Skeletal muscle satellite cell (primary cell): ENCODE results near the gene SP110.
A peak's percentile ranks its signal among the peaks of the same experiment; 100 is the strongest.

Experiments used
- H3K27me3 ChIP-seq: 2 replicates; pipeline ENCODE4 v1.7.0; 2013; ENCODE audit warnings: low read length; ENCODE audit not compliant: control insufficient read depth, insufficient read depth
- H3K36me3 ChIP-seq: 2 replicates; pipeline ENCODE4 v1.7.0; 2013; ENCODE audit warnings: mild to moderate bottlenecking, control low read depth, low read length; ENCODE audit not compliant: insufficient read depth
- H3K4me1 ChIP-seq: 2 replicates; pipeline ENCODE4 v1.7.0; 2013; ENCODE audit warnings: low read length; ENCODE audit not compliant: control insufficient read depth, insufficient read depth
- H3K4me2 ChIP-seq: 2 replicates; pipeline ENCODE4 v1.7.0; 2013; ENCODE audit warnings: mild to moderate bottlenecking, low read length
- H3K4me3 ChIP-seq: 2 replicates; pipeline ENCODE4 v1.7.0; 2013; ENCODE audit warnings: low read length
- H3K9ac ChIP-seq: 2 replicates; pipeline ENCODE4 v1.7.0; 2013; ENCODE audit warnings: mild to moderate bottlenecking, low read depth, low read length, moderate library complexity
- H3K9me3 ChIP-seq: replicated peaks from 2 replicates; pipeline ENCODE4 v1.7.0; 2013; ENCODE audit warnings: mild to moderate bottlenecking, control low read depth, low read length

Gene SP110

GRCh38 chr2:230221493-230221892 is 1.7 kb upstream of the SP110 start:
- Histone ChIP-seq H3K4me1 (peaks cover 11% of the 10 kb centered on the region), H3K4me3 (no peak overlapping the region), H3K9me3 (no peaks in the 10 kb centered on the region), H3K9ac (no peak overlapping the region), H3K36me3 (peaks cover 1% of the 10 kb centered on the region), H3K4me2 (no peak overlapping the region), H3K27me3 (no peaks in the 10 kb centered on the region)

DNA sequence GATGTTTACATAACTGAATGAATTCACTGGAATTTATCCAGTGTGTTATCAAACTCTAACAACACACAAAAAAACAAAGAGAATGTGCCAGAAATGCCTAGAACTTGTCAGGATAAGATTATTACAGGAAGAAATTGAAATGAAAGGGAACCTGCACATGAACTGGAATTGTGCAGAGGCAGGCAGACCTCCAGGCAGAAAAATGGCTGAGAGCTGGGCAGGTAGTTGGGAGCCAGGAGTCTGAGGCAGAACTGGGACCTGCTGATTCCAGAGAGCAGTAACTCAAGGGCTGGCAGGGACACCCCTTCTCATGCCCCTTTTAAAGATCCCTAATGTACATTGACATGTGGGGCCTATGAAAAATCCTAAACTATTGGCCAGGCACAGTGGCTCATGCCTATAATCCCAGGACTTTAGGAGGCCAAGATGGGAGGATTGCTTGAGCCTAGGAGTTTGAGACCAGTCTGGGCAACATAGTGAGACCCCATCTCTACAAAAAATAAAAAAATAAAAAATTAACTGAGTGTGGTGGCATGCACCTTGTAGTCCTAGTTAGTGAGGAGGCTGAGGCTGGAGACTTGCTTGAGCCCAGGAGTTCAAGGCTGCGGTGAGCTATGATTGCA is 674 bp upstream of the SP110 start:
- no peaks in the 10 kb centered on the region for H3K27me3 ChIP-seq
- H3K4me1 ChIP-seq = peaks cover 11% of the 10 kb centered on the region
- peak overlapping the region; percentile 81 for H3K4me2 ChIP-seq
- no peaks in the 10 kb centered on the region for H3K9me3 ChIP-seq
- H3K9ac ChIP-seq = peak overlapping the region; percentile 83
- peaks cover 7% of the 10 kb centered on the region for H3K36me3 ChIP-seq
- H3K4me3 ChIP-seq = peak overlapping the region; percentile 88

DNA sequence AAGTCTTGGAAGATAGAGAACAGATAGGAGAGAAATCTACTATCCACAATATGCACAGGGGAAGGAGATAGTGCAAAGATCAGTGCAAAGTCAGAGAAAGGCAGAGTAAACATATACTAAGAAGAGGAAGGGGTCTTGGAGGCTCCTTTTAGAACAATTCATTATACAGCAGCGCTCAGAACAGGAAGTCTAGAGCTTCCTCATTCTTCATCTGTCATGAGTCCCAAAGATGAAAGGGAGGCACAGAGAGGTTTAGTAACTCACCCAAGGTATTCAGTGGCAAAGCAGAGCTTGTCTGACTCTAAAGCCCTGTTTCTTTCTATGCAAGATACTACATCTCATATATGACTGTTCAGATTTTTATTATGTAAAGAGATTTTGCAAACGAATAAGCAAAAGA is 1.4 kb downstream of the SP110 start:
- H3K9ac ChIP-seq = no peak overlapping the region
- peaks cover 11% of the 10 kb centered on the region for H3K4me1 ChIP-seq
- H3K9me3 ChIP-seq = no peaks in the 10 kb centered on the region
- H3K4me2 ChIP-seq = peak overlapping the region; percentile 81
- peaks cover 13% of the 10 kb centered on the region for H3K36me3 ChIP-seq
- peak overlapping the region; percentile 42 for H3K4me3 ChIP-seq
- no peaks in the 10 kb centered on the region for H3K27me3 ChIP-seq

DNA sequence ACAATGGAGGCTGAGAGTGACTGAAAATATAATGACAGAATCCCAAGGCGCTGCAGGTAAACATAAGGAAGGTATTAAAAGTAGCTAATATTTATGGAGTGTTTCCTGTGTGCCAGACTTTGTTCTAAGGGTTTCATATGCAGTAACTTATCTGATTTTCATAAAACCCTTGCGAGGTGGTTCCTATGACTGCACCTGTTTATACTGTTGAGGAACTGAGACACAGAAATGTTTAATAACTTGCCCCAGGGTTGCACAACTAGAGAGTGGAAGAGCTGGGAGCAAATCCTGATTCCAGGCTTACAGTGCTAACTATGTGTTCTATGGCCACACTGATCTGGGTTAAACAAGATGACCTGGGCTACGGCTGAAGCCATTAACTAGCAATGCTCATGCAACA is 2.4 kb downstream of the SP110 start:
- Histone ChIP-seq H3K4me1 (peaks cover 11% of the 10 kb centered on the region), H3K4me2 (no peak overlapping the region), H3K9me3 (no peaks in the 10 kb centered on the region), H3K36me3 (peaks cover 13% of the 10 kb centered on the region), H3K4me3 (no peak overlapping the region), H3K9ac (no peak overlapping the region), H3K27me3 (no peaks in the 10 kb centered on the region)

- Histone ChIP-seq H3K4me3 (no peak overlapping the region), H3K4me2 (no peak overlapping the region), H3K4me1 (peaks cover 11% of the 10 kb centered on the region), H3K9me3 (no peaks in the 10 kb centered on the region), H3K9ac (no peak overlapping the region), H3K36me3 (peaks cover 21% of the 10 kb centered on the region), H3K27me3 (no peaks in the 10 kb centered on the region)
Measured at GRCh38 chr2:230216489-230216888, 3.3 kb downstream of the SP110 start.

DNA sequence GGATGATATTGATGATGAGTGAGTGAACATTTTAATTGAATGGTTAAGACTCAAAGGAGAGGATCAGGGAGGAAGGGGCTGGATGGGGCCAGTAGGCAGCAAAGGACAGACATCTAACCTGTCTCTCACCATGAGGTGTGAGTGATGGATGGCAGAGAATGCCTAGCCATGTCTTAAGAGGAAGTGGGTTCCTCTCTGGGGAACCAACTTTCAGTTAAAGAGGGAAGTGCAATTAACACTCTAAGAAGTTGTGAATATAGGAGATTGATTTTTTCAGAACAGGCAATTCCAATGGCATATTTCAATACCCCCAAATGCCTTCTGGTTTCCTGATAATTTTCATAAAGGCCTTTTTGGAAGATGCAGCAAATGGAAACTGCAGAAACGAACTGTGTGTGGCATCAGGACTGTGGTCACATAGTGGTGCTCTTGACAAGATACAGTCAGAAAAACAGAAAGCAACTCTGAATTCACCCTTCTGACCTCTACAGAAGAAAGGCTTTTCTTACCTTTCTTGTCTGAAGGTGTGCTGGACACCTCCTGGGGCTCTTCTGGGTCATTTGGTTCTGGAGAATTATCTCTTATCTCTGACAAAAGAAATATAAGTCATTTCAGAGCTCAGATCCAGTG is 10.2 kb downstream of the SP110 start:
- Histone ChIP-seq H3K9ac (no peak overlapping the region), H3K27me3 (no peaks in the 10 kb centered on the region), H3K36me3 (peaks cover 65% of the 10 kb centered on the region), H3K4me2 (no peak overlapping the region), H3K9me3 (no peaks in the 10 kb centered on the region), H3K4me3 (no peak overlapping the region), H3K4me1 (no peaks in the 10 kb centered on the region)

GRCh38 chr2:230208576-230208975 is 11.2 kb downstream of the SP110 start:
- Histone ChIP-seq H3K36me3 (peaks cover 65% of the 10 kb centered on the region), H3K4me2 (no peak overlapping the region), H3K4me1 (no peaks in the 10 kb centered on the region), H3K9ac (no peak overlapping the region), H3K4me3 (no peak overlapping the region), H3K27me3 (no peaks in the 10 kb centered on the region), H3K9me3 (no peaks in the 10 kb centered on the region)

DNA sequence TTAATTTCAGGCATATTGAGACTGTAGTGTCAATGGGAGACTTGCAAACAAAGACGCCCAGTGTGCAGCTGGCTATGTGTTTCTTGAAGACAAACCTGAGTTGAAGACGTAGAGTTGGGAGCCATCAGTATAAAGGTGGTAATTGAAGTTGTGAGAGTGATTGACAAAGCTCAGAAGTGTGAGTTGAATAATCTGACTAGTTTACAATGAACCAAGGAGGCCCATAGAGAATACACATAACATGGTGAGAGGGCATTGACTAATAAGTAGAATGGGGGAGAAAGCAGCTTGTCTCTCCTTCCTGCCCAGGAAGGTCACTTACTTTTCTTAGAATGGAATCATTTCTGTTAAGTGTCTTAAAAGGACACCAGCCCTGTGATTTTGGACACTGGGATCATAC is 14.1 kb downstream of the SP110 start:
- Histone ChIP-seq H3K4me1 (no peaks in the 10 kb centered on the region), H3K4me2 (no peak overlapping the region), H3K36me3 (peaks cover 64% of the 10 kb centered on the region), H3K4me3 (no peak overlapping the region), H3K9me3 (no peaks in the 10 kb centered on the region), H3K27me3 (no peaks in the 10 kb centered on the region), H3K9ac (no peak overlapping the region)

- Histone ChIP-seq H3K36me3 (peaks cover 65% of the 10 kb centered on the region), H3K4me2 (no peak overlapping the region), H3K4me3 (no peak overlapping the region), H3K9ac (no peak overlapping the region), H3K4me1 (no peaks in the 10 kb centered on the region), H3K9me3 (no peaks in the 10 kb centered on the region), H3K27me3 (no peaks in the 10 kb centered on the region)
Measured at GRCh38 chr2:230205034-230205433, 14.8 kb downstream of the SP110 start.

GRCh38 chr2:230203110-230203676 is 16.6 kb downstream of the SP110 start:
- peaks cover 52% of the 10 kb centered on the region for H3K36me3 ChIP-seq

DNA sequence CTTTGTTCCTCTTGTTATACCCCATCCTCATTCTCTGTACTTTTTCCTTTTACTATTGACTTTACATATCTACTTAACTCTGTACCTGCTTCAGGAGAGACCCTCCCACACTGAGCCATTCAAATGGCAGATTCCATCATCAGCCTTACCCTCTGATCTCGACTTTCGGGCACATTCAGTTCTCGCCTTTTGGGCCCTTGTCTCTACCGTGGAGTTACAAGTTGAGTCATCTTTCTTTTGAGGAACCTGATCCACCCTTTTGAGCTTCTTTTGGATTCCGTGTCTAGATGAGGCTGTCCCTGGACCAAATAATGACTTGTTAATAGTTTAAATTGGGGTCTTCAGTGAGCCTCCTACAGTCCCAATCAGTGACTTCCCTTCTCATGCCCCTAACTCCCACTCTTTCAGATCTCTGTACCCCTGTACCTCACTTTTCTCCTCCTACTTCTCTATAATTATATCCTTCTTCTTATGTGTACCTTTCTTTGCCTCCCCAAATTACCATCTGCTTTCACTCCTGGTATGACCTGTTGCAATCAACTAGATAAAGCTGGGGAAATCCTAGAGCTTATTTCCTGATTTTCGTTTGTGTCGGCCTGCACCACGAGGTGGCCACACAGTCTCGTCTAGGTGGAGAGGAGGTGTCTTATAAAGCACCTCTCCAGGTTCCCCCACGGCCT is 17.2 kb downstream of the SP110 start:
- H3K4me3 ChIP-seq = no peak overlapping the region
- no peaks in the 10 kb centered on the region for H3K4me1 ChIP-seq
- no peaks in the 10 kb centered on the region for H3K27me3 ChIP-seq
- H3K36me3 ChIP-seq = peaks cover 50% of the 10 kb centered on the region
- H3K9me3 ChIP-seq = no peaks in the 10 kb centered on the region
- H3K9ac ChIP-seq = no peak overlapping the region
- no peak overlapping the region for H3K4me2 ChIP-seq

More at GRCh38 chr2:230203110-230203676, 16.6 kb downstream of the SP110 start:
- H3K27me3 ChIP-seq = no peaks in the 10 kb centered on the region
- no peak overlapping the region for H3K4me3 ChIP-seq
- H3K9ac ChIP-seq = no peak overlapping the region
- no peaks in the 10 kb centered on the region for H3K4me1 ChIP-seq
- H3K9me3 ChIP-seq = no peaks in the 10 kb centered on the region
- H3K4me2 ChIP-seq = no peak overlapping the region
